ENCODE data around the gene TREM1.

TREM1 gene

GRCh38 chr6:41275489-41275888 lies 11.0 kb downstream of the TREM1 start (continued):
- TF ChIP-seq ZFP3 (CRISPR knock-in tag; IDR thresholded peaks at IDR 0.05) (no peak), ARNTL (CRISPR knock-in tag; IDR thresholded peaks at IDR 0.05; ENCODE audit: borderline replicate concordance, low read depth) (no peak), ZNF70 (CRISPR knock-in tag; IDR thresholded peaks at IDR 0.05) (no peak), ZFP30 (CRISPR knock-in tag; IDR thresholded peaks at IDR 0.05) (no peak)

DNA sequence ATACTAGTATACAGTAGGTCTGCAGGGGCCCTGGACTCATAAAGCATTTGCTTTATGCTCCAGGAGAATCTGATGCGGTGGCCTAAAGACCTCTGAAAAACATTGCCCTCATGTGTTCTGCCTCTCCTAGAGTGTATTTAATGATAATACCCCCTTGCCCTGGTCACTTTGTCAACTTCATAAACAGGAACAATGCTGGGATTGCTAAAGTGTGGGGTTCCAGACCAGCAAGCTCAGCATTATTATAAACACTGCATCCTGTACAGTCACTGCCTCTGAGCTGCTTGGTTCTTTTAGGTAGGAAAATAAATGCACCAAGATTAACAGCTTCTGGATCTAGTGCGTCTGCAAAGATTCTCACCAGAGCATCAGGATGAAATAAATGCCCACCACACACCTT lies 12.2 kb downstream of the TREM1 start:
- ATAC-seq, result no peak

DNA sequence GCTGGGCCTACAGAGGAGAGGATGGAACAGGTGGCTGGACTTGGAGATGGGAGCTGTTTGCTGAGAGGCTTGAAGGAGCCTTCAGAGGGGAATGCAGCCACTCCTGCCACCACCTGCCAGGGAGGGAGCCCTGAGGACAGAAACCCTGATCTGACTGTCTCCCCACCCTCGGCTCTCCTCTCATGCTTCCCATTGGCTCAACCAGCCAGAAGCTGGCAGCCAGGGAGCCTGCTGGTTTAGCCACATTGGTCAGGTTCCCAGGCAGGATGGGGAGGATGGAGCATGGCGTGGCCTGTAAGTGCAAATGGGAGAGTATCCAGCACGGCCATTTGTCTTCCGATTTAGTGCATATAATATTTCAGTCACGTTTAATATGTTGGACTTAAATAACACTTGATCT lies 12.8 kb downstream of the TREM1 start:
- TF ChIP-seq ESRRG (CRISPR knock-in tag; IDR thresholded peaks at IDR 0.05) (no peak), ZFP30 (CRISPR knock-in tag; IDR thresholded peaks at IDR 0.05) (no peak), TSHZ2 (CRISPR knock-in tag; IDR thresholded peaks at IDR 0.05) (no peak), PPARA (CRISPR knock-in tag; IDR thresholded peaks at IDR 0.05; ENCODE audit: borderline replicate concordance) (no peak)
- ATAC-seq, result no peak

More for the DNA sequence above, 12.2 kb downstream of the TREM1 start:
- TF ChIP-seq BACH2 (CRISPR knock-in tag; IDR thresholded peaks at IDR 0.05; ENCODE audit: borderline replicate concordance) (no peak), ISL1 (CRISPR knock-in tag; IDR thresholded peaks at IDR 0.05) (no peak), CREB5 (CRISPR knock-in tag; IDR thresholded peaks at IDR 0.05; ENCODE audit: low read depth) (no peak), ZNF70 (CRISPR knock-in tag; IDR thresholded peaks at IDR 0.05) (no peak), ZFP3 (CRISPR knock-in tag; IDR thresholded peaks at IDR 0.05) (no peak), RARB (CRISPR knock-in tag; IDR thresholded peaks at IDR 0.05) (no peak), TCF4 (CRISPR knock-in tag; IDR thresholded peaks at IDR 0.05; ENCODE audit: borderline replicate concordance) (no peak)

DNA sequence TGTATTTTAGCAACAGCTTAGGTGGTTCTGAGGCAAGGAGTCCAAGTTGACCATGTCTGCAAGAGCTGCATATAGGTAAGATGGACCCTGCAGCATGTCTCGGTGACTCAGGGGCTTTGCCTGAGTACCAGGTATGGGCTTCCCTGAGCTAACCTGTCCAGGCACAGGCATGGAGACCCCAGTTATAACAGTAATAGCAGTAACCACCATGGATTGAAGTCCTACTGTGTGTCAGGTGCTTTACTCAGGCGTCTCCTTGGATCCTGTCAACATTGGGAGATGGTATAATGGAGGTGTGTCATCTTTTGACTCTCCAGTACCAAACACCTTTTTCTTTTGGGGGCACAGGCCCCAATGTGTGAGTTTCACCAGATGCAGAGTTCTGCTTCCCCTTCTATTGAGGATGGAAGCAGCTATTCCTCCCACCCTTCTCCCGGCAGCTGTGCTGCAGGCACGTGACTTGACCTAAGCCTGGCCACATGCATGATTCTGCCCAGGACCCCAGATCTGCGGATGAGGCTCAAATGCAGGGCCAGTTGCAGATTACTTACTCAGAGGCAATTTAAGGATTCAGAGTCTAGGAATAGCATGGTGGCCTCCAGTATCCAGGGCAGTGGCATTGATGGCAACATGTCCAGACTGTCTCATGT lies 13.8 kb downstream of the TREM1 start:
- ATAC-seq, result no peak
- TF ChIP-seq ZC3H10 (CRISPR knock-in tag; IDR thresholded peaks at IDR 0.05) (no peak), BACH2 (CRISPR knock-in tag; IDR thresholded peaks at IDR 0.05; ENCODE audit: borderline replicate concordance) (no peak), GLIS3 (CRISPR knock-in tag; IDR thresholded peaks at IDR 0.05) (no peak), RARB (CRISPR knock-in tag; IDR thresholded peaks at IDR 0.05) (no peak), ZFP30 (CRISPR knock-in tag; IDR thresholded peaks at IDR 0.05) (no peak), CSDC2 (CRISPR knock-in tag; IDR thresholded peaks at IDR 0.05) (no peak), TCF4 (CRISPR knock-in tag; IDR thresholded peaks at IDR 0.05; ENCODE audit: borderline replicate concordance) (no peak), ISL1 (CRISPR knock-in tag; IDR thresholded peaks at IDR 0.05) (no peak), POU6F1 (CRISPR knock-in tag; IDR thresholded peaks at IDR 0.05; ENCODE audit: borderline replicate concordance, low read depth) (no peak)
- TF ChIP-seq, protein P1, sequence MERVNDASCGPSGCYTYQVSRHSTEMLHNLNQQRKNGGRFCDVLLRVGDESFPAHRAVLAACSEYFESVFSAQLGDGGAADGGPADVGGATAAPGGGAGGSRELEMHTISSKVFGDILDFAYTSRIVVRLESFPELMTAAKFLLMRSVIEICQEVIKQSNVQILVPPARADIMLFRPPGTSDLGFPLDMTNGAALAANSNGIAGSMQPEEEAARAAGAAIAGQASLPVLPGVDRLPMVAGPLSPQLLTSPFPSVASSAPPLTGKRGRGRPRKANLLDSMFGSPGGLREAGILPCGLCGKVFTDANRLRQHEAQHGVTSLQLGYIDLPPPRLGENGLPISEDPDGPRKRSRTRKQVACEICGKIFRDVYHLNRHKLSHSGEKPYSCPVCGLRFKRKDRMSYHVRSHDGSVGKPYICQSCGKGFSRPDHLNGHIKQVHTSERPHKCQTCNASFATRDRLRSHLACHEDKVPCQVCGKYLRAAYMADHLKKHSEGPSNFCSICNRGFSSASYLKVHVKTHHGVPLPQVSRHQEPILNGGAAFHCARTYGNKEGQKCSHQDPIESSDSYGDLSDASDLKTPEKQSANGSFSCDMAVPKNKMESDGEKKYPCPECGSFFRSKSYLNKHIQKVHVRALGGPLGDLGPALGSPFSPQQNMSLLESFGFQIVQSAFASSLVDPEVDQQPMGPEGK (CRISPR knock-in tag; IDR thresholded peaks at IDR 0.05; ENCODE audit: borderline replicate concordance), result no peak

GRCh38 chr6:41271901-41272395 lies 14.5 kb downstream of the TREM1 start:
- no peak for ATAC-seq
- TF ChIP-seq TOX (CRISPR knock-in tag; IDR thresholded peaks at IDR 0.05; ENCODE audit: borderline replicate concordance) (no peak), SNAI2 (CRISPR knock-in tag; IDR thresholded peaks at IDR 0.05) (no peak), ZFP30 (CRISPR knock-in tag; IDR thresholded peaks at IDR 0.05) (no peak), ESRRG (CRISPR knock-in tag; IDR thresholded peaks at IDR 0.05) (no peak)
- TF ChIP-seq, protein P1 (CRISPR knock-in tag; IDR thresholded peaks at IDR 0.05; ENCODE audit: borderline replicate concordance), result no peak
- TF ChIP-seq, protein P2, sequence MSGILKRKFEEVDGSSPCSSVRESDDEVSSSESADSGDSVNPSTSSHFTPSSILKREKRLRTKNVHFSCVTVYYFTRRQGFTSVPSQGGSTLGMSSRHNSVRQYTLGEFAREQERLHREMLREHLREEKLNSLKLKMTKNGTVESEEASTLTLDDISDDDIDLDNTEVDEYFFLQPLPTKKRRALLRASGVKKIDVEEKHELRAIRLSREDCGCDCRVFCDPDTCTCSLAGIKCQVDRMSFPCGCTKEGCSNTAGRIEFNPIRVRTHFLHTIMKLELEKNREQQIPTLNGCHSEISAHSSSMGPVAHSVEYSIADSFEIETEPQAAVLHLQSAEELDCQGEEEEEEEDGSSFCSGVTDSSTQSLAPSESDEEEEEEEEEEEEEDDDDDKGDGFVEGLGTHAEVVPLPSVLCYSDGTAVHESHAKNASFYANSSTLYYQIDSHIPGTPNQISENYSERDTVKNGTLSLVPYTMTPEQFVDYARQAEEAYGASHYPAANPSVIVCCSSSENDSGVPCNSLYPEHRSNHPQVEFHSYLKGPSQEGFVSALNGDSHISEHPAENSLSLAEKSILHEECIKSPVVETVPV (CRISPR knock-in tag; IDR thresholded peaks at IDR 0.05), result no peak
